A549 (cell line): Measurements from ENCODE around the gene MAEL. TPM values are rescaled to one million over a fixed set of nuclear protein-coding genes. Genes with fewer than 3 reads are reported as not detected.

Experiments used
- ATAC-seq, 2 experiments: fragments of 200-7000 bp in 1 of 2; fragments of >200 bp in 1 of 2; cut with Nextera tagmentation in 1 of 2; cut with Tn5 transposase in 1 of 2; 3 replicates each; pipeline versions ENCODE4 v1.8.0 to v1.9.1; 2018 to 2020; ENCODE audit warnings: mild to moderate bottlenecking in 1 of 2, moderate library complexity in 1 of 2
- CTCF ChIA-PET: fragments of 300-600 bp; sonication (Branson Sonifier 250); formaldehyde crosslinking; extraction: SDS; loops from one replicate; lab custom pipeline; 2021; ENCODE audit warnings: antibody characterized with exemption, inconsistent platforms; lab: Yijun Ruan, JAX
- POLR2A ChIA-PET: fragments of 350-600 bp; formaldehyde crosslinking; extraction: SDS; loops from one replicate; lab custom pipeline; 2021; ENCODE audit warnings: antibody characterized with exemption, inconsistent platforms; lab: Yijun Ruan, JAX
- DNase-seq, 2 experiments: peaks; one replicate each; pipeline versions ENCODE4 v3.0.0 to v3.0.0-alpha.2; 2011 to 2016; ENCODE audit warnings: low read depth in 1 of 2, low spot score in 1 of 2
- FAIRE-seq: peaks from 2 replicates; lab custom pipeline; 2011; peaks lifted over from hg19 to GRCh38; lab: Jason Lieb, UNC
- H3K27ac ChIP-seq, 2 experiments: fragments of >200 bp; sonication (Bioruptor Twin); formaldehyde crosslinking; 3 replicates each; pipeline ENCODE4 v1.5.1; 2016 to 2017
- H3K4me1 ChIP-seq: fragments of >200 bp; sonication (Bioruptor Twin); formaldehyde crosslinking; 3 replicates; pipeline ENCODE4 v1.6.1; 2016
- H3K4me2 ChIP-seq: fragments of >200 bp; sonication (Bioruptor Twin); formaldehyde crosslinking; 3 replicates; pipeline ENCODE4 v1.6.1; 2016
- H3K4me3 ChIP-seq: fragments of >200 bp; sonication (Bioruptor Twin); formaldehyde crosslinking; 3 replicates; pipeline ENCODE4 v1.5.1; 2016
- H3K9me3 ChIP-seq: fragments of >200 bp; sonication (Bioruptor Twin); formaldehyde crosslinking; 3 replicates; pipeline ENCODE4 v1.6.1; 2016
- BHLHE40 ChIP-seq: IDR thresholded peaks from 2 replicates; pipeline ENCODE4 v1.6.1; 2012; ENCODE audit warnings: low read depth, low read length, inconsistent platforms
- CBX2 ChIP-seq: fragments of 200-600 bp; sonication (generic); IDR thresholded peaks from 2 replicates; pipeline ENCODE4 v1.6.1; 2016; ENCODE audit warnings: low read depth, mild to moderate bottlenecking, borderline replicate concordance
- CHD2 ChIP-seq: fragments of 150-350 bp; IDR thresholded peaks from 2 replicates; pipeline ENCODE4 v1.6.1; 2014; ENCODE audit warnings: low read length; ENCODE audit not compliant: partially characterized antibody
- ELK1 ChIP-seq: fragments of 150-350 bp; IDR thresholded peaks from 2 replicates; pipeline ENCODE4 v1.6.1; 2014; ENCODE audit warnings: low read depth, mild to moderate bottlenecking, low read length
- FOSB ChIP-seq: fragments of 250-450 bp; sonication (Bioruptor Pico); IDR thresholded peaks from 2 replicates; pipeline ENCODE4 v1.5.0; 2020; ENCODE audit warnings: mild to moderate bottlenecking, moderate library complexity
- HDAC2 ChIP-seq: fragments of 200-600 bp; sonication (generic); IDR thresholded peaks from 2 replicates; pipeline ENCODE4 v1.6.1; 2016
- HOXB13 ChIP-seq: fragments of 250-450 bp; sonication (Bioruptor Pico); IDR thresholded peaks from 2 replicates; pipeline ENCODE4 v1.5.0; 2020; ENCODE audit warnings: low read depth, mild to moderate bottlenecking, moderate library complexity
- HOXB5 ChIP-seq: fragments of 250-450 bp; sonication (Bioruptor Pico); IDR thresholded peaks from 2 replicates; pipeline ENCODE4 v1.5.0; 2020; ENCODE audit warnings: mild to moderate bottlenecking, moderate library complexity
- JUN ChIP-seq, 2 experiments: fragments of >200 bp; sonication (Bioruptor Twin); formaldehyde crosslinking; IDR thresholded peaks; 2 replicates in 1 of 2; 3 replicates in 1 of 2; pipeline ENCODE4 v1.6.1; 2016 to 2017
- KDM1A ChIP-seq: fragments of 200-600 bp; sonication (generic); IDR thresholded peaks from 2 replicates; pipeline ENCODE4 v1.6.1; 2016; ENCODE audit warnings: low read depth, mild to moderate bottlenecking
- MAFK ChIP-seq: fragments of 450-650 bp; IDR thresholded peaks from 2 replicates; pipeline ENCODE4 v1.6.1; 2014; ENCODE audit not compliant: partially characterized antibody
- MAZ ChIP-seq: fragments of 150-350 bp; IDR thresholded peaks from 2 replicates; pipeline ENCODE4 v1.6.1; 2014; ENCODE audit warnings: antibody characterized with exemption, low read depth, low read length, borderline replicate concordance
- MYC ChIP-seq: IDR thresholded peaks from 2 replicates; pipeline ENCODE4 v1.6.1; 2012; ENCODE audit warnings: mild to moderate bottlenecking, inconsistent platforms, low read length, improper control_type of control experiment, borderline replicate concordance
- NPAS2 ChIP-seq: fragments of 250-450 bp; sonication (Bioruptor Pico); IDR thresholded peaks from 2 replicates; pipeline ENCODE4 v1.8.0; 2022; ENCODE audit warnings: mild to moderate bottlenecking, moderate library complexity, borderline replicate concordance
- PHF8 ChIP-seq: fragments of 200-600 bp; sonication (generic); IDR thresholded peaks from 2 replicates; pipeline ENCODE4 v1.6.1; 2016; ENCODE audit warnings: low read depth, mild to moderate bottlenecking, antibody characterized with exemption, moderate library complexity, borderline replicate concordance
- POLR2AphosphoS2 ChIP-seq: conservative IDR thresholded peaks from 2 replicates; pipeline ENCODE4 v1.6.1; 2012; ENCODE audit warnings: low read length, improper control_type of control experiment, inconsistent platforms
- RFX5 ChIP-seq: fragments of 450-650 bp; IDR thresholded peaks from 2 replicates; pipeline ENCODE4 v1.7.1; 2014; ENCODE audit warnings: antibody characterized with exemption, mild to moderate bottlenecking, moderate library complexity
- RNF2 ChIP-seq: fragments of 200-600 bp; sonication (generic); IDR thresholded peaks from 2 replicates; pipeline ENCODE4 v1.6.1; 2016; ENCODE audit warnings: low read depth, mild to moderate bottlenecking, antibody characterized with exemption, moderate library complexity, borderline replicate concordance
- SREBF2 ChIP-seq: fragments of 450-650 bp; IDR thresholded peaks from 2 replicates; pipeline ENCODE4 v1.6.1; 2014; ENCODE audit warnings: mild to moderate bottlenecking, moderate library complexity
- USF2 ChIP-seq: fragments of 450-650 bp; IDR thresholded peaks from 2 replicates; pipeline ENCODE4 v1.6.1; 2014; ENCODE audit warnings: antibody characterized with exemption
- ZFP36 ChIP-seq: fragments of 450-650 bp; IDR thresholded peaks from 2 replicates; pipeline ENCODE4 v1.6.1; 2014; ENCODE audit warnings: borderline replicate concordance; ENCODE audit not compliant: partially characterized antibody
- ZNF302 ChIP-seq: fragments of 250-450 bp; sonication (Bioruptor Pico); IDR thresholded peaks from 2 replicates; pipeline ENCODE4 v1.9.0; 2021; ENCODE audit warnings: inconsistent platforms, mild to moderate bottlenecking, moderate library complexity
- ZSCAN20 ChIP-seq: fragments of 250-450 bp; sonication (Bioruptor Pico); IDR thresholded peaks from 2 replicates; pipeline ENCODE4 v1.8.0; 2022; ENCODE audit warnings: mild to moderate bottlenecking, moderate library complexity
- WGBS: methylation state at CpG from one replicate; pipeline ENCODE4 v1.1.6; 2017; ENCODE audit errors: missing lambda C conversion rate; 5-methylcytosine and 5-hydroxymethylcytosine counted together
- polyA plus RNA-seq, 4 experiments: library from polyadenylated mRNA; depleted of rRNA in 3 of 4; stranded (reverse); fragments of >200 nt; fragmentation: RNase III in 1 of 4; extraction: RNeasy Plus Mini Kit Qiagen cat#74134 plus additional on column Dnase treatment in 1 of 4; gene quantifications; 2 replicates in 3 of 4; 3 replicates in 1 of 4; pipeline ENCODE4 v1.2.3, GENCODE V29; 2011 to 2017

MAEL gene
- polyA plus RNA-seq, 2 of the 4 experiments (the other 2 are of a cell fraction) = not detected

GRCh38 chr1:166956057-166956850 lies 32.8 kb upstream of the MAEL start:
- WGBS = 14% methylated on average over 2 of the region's 2 CpGs
- CTCF ChIA-PET = interaction anchor here (1.0 kb wide), 2 partner anchors 33 to 45 kb away, joined by 3 read pairs; no protein-coding TSS in a partner anchor
- Histone ChIP-seq H3K4me3 (no peak overlapping the region), H3K4me2 (no peak overlapping the region), H3K4me1 (no peaks in the 10 kb centered on the region), H3K9me3 (no peaks in the 10 kb centered on the region), H3K27ac (no peak overlapping the region)
- FAIRE-seq (no peak), ATAC-seq (no peak), DNase-seq (no peak)
- TF ChIP-seq POLR2AphosphoS2 (no peak), HOXB5 (CRISPR knock-in tag) (no peak), FOSB (CRISPR knock-in tag) (no peak), BHLHE40 (no peak), RFX5 (no peak), CBX2 (no peak), RNF2 (no peak), SREBF2 (no peak), MAFK (no peak), KDM1A (no peak), ELK1 (no peak)
- POLR2A ChIA-PET = no interaction called here

GRCh38 chr1:166956872-166957271 lies 32.2 kb upstream of the MAEL start:
- ChIA-PET POLR2A (no interaction called here), CTCF (interaction anchor here (0.9 to 1.0 kb wide), 2 partner anchors 9 to 34 kb away, joined by 3 read pairs; no protein-coding TSS in a partner anchor)
- H3K4me1 ChIP-seq = no peaks in the 10 kb centered on the region
- DNase-seq (no peak), FAIRE-seq (no peak), ATAC-seq (no peak)
- no peak for TF ChIP-seq BHLHE40
- no peak for TF ChIP-seq PHF8
- TF ChIP-seq HOXB5 (CRISPR knock-in tag) = no peak
- TF ChIP-seq HDAC2 = no peak
- TF ChIP-seq MAZ = no peak
- TF ChIP-seq ZFP36 = no peak
- no peak for TF ChIP-seq MYC
- no peak for TF ChIP-seq ZSCAN20 (CRISPR knock-in tag)
- TF ChIP-seq, all 56 proteins: peak for 0
- H3K4me3 ChIP-seq = no peak overlapping the region
- no peak overlapping the region for H3K27ac ChIP-seq
- 36% methylated on average over 2 of the region's 2 CpGs for WGBS
- H3K4me2 ChIP-seq = no peak overlapping the region
- H3K9me3 ChIP-seq = no peaks in the 10 kb centered on the region

- no peak for TF ChIP-seq HOXB13 (CRISPR knock-in tag)
- no peak for TF ChIP-seq ZNF302 (CRISPR knock-in tag)
- no peak for TF ChIP-seq SREBF2
- TF ChIP-seq JUN (IDR thresholded peaks at IDR 0.05) = no peak
- TF ChIP-seq CHD2 = no peak
- no peak for TF ChIP-seq CBX2
- TF ChIP-seq USF2 = no peak
- TF ChIP-seq NPAS2 (CRISPR knock-in tag) = no peak
- Histone ChIP-seq H3K4me3 (no peak overlapping the region), H3K27ac (no peak overlapping the region), H3K9me3 (no peaks in the 10 kb centered on the region), H3K4me2 (no peak overlapping the region), H3K4me1 (no peaks in the 10 kb centered on the region)
- FAIRE-seq = no peak
- ChIA-PET CTCF (interaction anchor here (0.8 kb wide), 1 partner anchor 20 kb away, joined by 3 read pairs; no protein-coding TSS in a partner anchor), POLR2A (no interaction called here)
- DNase-seq = no peak
- no peak for ATAC-seq
- WGBS = 56% methylated on average over 1 of the region's 1 CpG
Measured at GRCh38 chr1:166960858-166961474, 28.1 kb upstream of the MAEL start.
